HG03571 (cell line): ENCODE data around the gene FAM234B.
"Not testable (repeated sequence)": the region's sequence is repeated elsewhere in the genome, so short reads cannot be mapped to it uniquely, and the experiment has no call there.

ENCODE experiments used
- ATAC-seq: cut with Tn5 transposase; IDR thresholded peaks from one replicate; pipeline ENCODE4 v1.9.1; 2021; ENCODE audit not compliant: unreplicated experiment

Gene FAM234B

GRCh38 chr12:13053617-13054016 lies 9.4 kb downstream of the FAM234B start:
- not testable (repeated sequence) for ATAC-seq

GRCh38 chr12:13060581-13060980 lies 16.4 kb downstream of the FAM234B start:
- no peak for ATAC-seq

GRCh38 chr12:13061377-13061776 lies 17.2 kb downstream of the FAM234B start:
- no peak for ATAC-seq

GRCh38 chr12:13062669-13063068 lies 18.5 kb downstream of the FAM234B start:
- ATAC-seq, result no peak

GRCh38 chr12:13066014-13066413 lies 21.8 kb downstream of the FAM234B start:
- no peak for ATAC-seq

GRCh38 chr12:13066459-13066858 lies 22.3 kb downstream of the FAM234B start:
- ATAC-seq, result no peak

GRCh38 chr12:13067322-13067721 lies 23.1 kb downstream of the FAM234B start:
- ATAC-seq, result no peak

GRCh38 chr12:13069380-13069779 lies 25.2 kb downstream of the FAM234B start:
- no peak for ATAC-seq

- no peak for ATAC-seq
Measured at GRCh38 chr12:13071305-13072280, 27.4 kb downstream of the FAM234B start.

- no peak for ATAC-seq
Measured at GRCh38 chr12:13073173-13073572, 29.0 kb downstream of the FAM234B start.

GRCh38 chr12:13074396-13075117 lies 30.4 kb downstream of the FAM234B start:
- ATAC-seq, result no peak

GRCh38 chr12:13075118-13075480 lies 30.9 kb downstream of the FAM234B start:
- no peak for ATAC-seq

GRCh38 chr12:13075786-13076570 lies 31.8 kb downstream of the FAM234B start:
- ATAC-seq, result no peak

- ATAC-seq, result no peak
Measured at GRCh38 chr12:13079440-13079906, 35.3 kb downstream of the FAM234B start.

GRCh38 chr12:13080266-13080665 lies 36.1 kb downstream of the FAM234B start:
- no peak for ATAC-seq

GRCh38 chr12:13082861-13083260 lies 38.7 kb downstream of the FAM234B start:
- ATAC-seq, result no peak

- ATAC-seq, result not testable (repeated sequence)
Measured at GRCh38 chr12:13083638-13084037, 39.5 kb downstream of the FAM234B start.

GRCh38 chr12:13084898-13085640 lies 40.9 kb downstream of the FAM234B start:
- ATAC-seq, result no peak

GRCh38 chr12:13085968-13086686 lies 41.9 kb downstream of the FAM234B start:
- ATAC-seq, result no peak

- ATAC-seq, result no peak
Measured at GRCh38 chr12:13087766-13088165, 43.6 kb downstream of the FAM234B start.
